ENCODE data around the gene HAPSTR1. TPM values are rescaled to one million over a fixed set of nuclear protein-coding genes. Genes with fewer than 3 reads are reported as not detected.

HAPSTR1 gene
- polyA plus RNA-seq, 1 of the 3 experiments (the other 2 are of a cell fraction), result 7.0 TPM

- TF ChIP-seq REST (IDR thresholded peaks at IDR 0.05; ENCODE audit: low read depth, low read length) (no peak), NRF1 (IDR thresholded peaks at IDR 0.05; ENCODE audit: low read depth, low read length) (no peak)
Observed at GRCh38 chr16:9139965-9140364, 48.5 kb downstream of the HAPSTR1 start (continued).

Other genes with a start within 250 kb of the HAPSTR1 start
- 60.6 and 93.6 TPM in 2 replicates for gene CARHSP1, start 222.6 kb upstream of the HAPSTR1 start, polyA plus RNA-seq (2012; rRNA removed)
- not detected in 2 replicates for gene LITAFD, start 209.3 kb upstream of the HAPSTR1 start, polyA plus RNA-seq (2012; rRNA removed)
- 8.4 and 8.6 TPM in 2 replicates for gene USP7, start 127.7 kb upstream of the HAPSTR1 start, polyA plus RNA-seq (2012; rRNA removed)